ENCODE data around the gene CCDC137. TPM values are rescaled to one million over a fixed set of nuclear protein-coding genes. Genes with fewer than 3 reads are reported as not detected.

Gene CCDC137
- total RNA-seq, 1 experiment from 2014 or later: 35.8 TPM

DNA sequence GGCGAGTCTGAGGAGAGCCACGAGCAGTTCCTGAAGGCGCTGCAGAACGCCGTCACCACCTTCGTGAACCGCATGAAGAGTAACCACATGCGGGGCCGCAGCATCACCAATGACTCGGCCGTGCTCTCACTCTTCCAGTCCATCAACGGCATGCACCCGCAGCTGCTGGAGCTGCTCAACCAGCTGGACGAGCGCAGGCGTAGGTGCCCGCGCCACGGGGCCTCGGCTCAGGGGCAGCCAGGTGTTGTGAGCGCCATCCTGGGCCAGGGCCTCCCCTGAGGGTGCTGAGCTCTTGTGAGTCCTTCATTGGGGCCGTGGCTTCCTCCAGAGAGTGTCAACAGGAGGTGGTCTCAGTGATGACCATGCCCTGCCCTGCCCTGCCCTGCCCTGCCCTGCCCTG is 29.3 kb downstream of the CCDC137 start:
- in situ Hi-C loops (cut with HindIII; ENCODE audit: low sequenced_read_pairs): no loop called here
- no peak for DNase-seq (ENCODE audit: low spot score)

GRCh38 chr17:81696218-81696941 is 29.8 kb downstream of the CCDC137 start:
- in situ Hi-C loops (cut with HindIII; ENCODE audit: low sequenced_read_pairs): no loop called here
- no peak for DNase-seq (ENCODE audit: low spot score)

DNA sequence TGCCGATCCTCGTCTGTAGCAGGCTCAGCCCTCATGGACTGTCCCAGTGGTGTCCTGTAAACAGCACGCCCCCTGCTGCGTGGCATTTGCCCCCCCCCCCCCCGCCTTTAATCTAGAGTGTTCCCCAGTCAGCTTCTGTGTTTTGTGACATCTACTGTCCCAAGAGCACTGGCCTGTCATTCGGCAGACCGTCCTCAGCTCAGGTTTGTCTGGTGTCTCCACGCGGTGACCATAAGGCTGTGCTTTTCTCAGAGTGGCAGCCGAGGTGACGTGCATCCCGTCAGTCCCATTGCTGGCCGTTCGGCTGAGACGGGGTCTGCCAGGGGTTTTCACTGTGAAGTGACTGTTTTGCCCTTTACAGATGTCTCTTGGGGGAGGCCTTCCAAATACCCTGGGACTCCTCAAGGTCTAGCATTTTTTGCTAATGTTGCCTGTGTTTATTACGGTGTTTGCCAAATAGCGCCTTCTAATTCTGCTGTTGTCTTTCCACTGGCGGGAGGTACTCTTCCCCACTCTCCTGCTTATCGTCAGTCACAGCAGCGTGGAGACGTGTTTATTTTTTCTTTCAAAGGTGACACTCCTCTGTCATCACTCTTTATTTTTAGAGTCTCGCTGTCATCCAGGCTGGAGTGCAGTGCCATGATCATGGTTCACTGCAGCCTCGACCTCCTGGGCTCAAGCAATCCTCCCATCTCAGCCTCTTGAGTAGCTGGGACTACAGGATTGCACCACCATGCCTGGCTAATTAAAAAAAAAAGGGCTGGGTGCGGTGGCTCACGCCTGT is 30.9 kb downstream of the CCDC137 start:
- in situ Hi-C loops (cut with HindIII; ENCODE audit: low sequenced_read_pairs): no loop called here
- no peak for DNase-seq (ENCODE audit: low spot score)

- in situ Hi-C loops (cut with HindIII; ENCODE audit: low sequenced_read_pairs): no loop called here
- DNase-seq (ENCODE audit: low spot score): no peak
Observed at GRCh38 chr17:81700353-81701287, 34.1 kb downstream of the CCDC137 start.

GRCh38 chr17:81701288-81702071 is 34.9 kb downstream of the CCDC137 start:
- in situ Hi-C loops (cut with HindIII; ENCODE audit: low sequenced_read_pairs): no loop called here

GRCh38 chr17:81702934-81703746 is 36.6 kb downstream of the CCDC137 start, which contains the start of gene MRPL12:
TSS of gene MRPL12 (plus strand) at chr17:81703367. CDS start at chr17:81703502, 135 bp downstream.
- in situ Hi-C loops (cut with HindIII; ENCODE audit: low sequenced_read_pairs): no loop called here
- peak; percentile 95 for DNase-seq (ENCODE audit: low spot score)

More at GRCh38 chr17:81701288-81702071, 34.9 kb downstream of the CCDC137 start:
- DNase-seq (ENCODE audit: low spot score): no peak

DNA sequence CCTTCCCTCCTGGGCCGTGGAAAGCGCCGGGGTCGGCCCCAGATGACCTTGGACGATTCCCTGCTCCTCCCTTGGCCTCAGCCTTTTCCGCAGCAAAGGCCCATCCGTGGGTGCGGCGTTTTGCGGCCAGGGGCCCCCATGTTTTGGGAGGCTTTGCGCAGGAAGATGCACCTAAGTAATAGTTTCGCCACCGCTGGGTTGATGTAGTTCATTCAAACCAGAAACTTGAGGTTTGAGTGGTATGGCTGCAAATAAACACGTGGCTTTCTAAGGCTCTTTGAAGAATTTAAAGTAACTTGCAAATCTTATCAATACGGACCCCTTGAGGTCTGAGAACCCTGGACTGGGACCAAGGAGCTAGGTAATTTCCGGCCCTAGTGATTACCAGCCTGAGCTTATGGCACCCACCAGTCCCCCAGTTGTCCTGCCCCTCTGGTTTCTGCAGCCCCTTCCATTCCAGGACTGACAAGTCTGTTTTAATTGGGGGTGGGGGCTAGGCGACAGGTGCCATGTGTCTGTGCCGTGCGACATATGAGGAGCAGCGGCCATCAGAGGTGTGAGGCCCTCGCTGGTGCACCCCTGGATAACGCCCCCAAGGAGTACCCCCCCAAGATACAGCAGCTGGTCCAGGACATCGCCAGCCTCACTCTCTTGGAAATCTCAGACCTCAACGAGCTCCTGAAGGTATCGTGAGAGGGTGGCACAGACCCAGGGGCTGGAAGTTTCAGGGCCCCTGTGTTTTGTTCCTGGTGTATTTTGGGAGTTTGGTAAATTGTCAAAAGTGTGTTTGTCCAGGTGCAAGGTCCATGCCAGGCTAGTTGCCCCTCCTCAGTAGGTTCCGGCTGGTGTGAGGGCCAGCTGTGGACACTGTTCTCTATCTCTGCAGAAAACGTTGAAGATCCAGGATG is 37.5 kb downstream of the CCDC137 start:
- DNase-seq (ENCODE audit: low spot score): no peak
- in situ Hi-C loops (cut with HindIII; ENCODE audit: low sequenced_read_pairs): no loop called here

DNA sequence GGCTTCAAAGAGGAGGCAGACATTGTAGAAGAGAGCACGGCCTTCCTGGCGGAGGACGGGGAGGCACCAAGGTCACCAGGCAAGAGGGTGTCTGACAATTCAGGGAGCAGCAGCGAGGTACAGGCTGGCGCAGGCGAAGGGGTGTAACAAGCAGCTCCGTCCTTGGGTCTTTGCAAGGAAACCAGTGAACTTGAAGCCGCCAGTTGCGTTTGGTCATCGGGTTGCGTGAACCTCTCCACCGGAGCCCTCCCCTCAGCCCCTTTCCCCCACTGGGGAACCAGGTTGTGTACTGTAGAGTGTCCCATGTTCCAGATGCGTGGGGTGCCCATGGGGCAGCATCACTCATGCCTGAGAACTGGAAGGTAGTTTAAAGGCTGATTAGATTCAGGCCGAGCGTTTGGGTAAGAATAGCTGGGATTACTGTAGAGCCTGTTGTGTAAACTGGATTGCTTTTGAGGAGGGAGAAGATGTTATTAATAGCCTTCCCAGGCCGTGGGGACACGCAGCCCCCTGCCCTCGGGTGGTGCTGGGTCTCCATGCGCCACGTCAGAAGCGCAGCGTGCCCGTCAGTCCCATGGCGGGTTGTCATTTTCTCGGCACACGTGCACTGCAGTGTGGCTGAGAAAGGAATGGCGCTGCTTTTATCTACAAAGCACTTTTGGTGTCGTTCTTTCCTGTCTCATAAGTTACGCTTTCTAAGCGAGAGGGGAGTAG is 39.1 kb downstream of the CCDC137 start:
- in situ Hi-C loops (cut with HindIII; ENCODE audit: low sequenced_read_pairs): no loop called here

DNA sequence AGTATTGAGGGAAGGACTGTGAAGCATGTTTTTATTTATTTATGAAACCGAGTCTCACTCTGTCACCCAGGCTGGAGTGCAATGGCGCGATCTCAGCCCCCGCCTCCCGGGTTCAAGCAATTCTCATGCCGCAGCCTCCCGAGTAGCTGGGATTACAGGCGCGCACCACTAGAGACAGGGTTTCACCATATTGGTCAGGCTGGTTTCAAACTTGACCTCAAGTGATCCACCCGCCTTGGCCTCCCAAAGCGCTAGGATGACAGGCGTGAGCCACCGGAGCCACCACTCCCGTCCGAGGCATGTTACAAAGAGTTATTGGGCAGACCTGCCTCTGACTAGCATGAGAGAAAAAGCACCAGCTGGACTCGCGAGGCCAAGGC is 39.7 kb downstream of the CCDC137 start:
- no peak for DNase-seq (ENCODE audit: low spot score)
- in situ Hi-C loops (cut with HindIII; ENCODE audit: low sequenced_read_pairs): no loop called here

More for the DNA sequence above, 39.1 kb downstream of the CCDC137 start:
- DNase-seq (ENCODE audit: low spot score): no peak

- DNase-seq (ENCODE audit: low spot score): no peak
- in situ Hi-C loops (cut with HindIII; ENCODE audit: low sequenced_read_pairs): no loop called here
Observed at GRCh38 chr17:81706757-81707624, 40.5 kb downstream of the CCDC137 start.

GRCh38 chr17:81707725-81708646 is 41.4 kb downstream of the CCDC137 start:
- no peak for DNase-seq (ENCODE audit: low spot score)
- in situ Hi-C loops (cut with HindIII; ENCODE audit: low sequenced_read_pairs): no loop called here

DNA sequence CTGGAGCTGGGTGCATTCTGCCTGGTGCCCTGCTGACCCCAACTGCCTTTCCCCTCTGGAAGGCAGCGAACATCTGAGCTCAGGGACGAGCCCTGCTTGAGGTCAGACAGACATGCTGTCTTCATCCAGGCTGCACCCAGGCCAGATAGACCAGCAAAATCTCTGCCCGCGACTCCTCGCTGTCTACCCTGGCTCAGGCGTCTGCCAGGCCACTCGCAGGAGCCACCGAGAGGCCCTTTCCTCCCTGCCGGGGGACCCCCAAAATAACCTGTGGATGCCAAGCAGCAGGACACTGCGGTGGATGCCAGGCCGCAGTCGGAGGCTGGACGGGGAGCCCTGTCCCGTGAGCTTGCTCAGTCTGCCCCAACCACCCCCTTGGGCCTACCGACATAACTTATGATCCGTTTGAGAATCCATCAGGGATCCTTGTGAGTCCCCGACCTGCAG is 42.2 kb downstream of the CCDC137 start:
- DNase-seq (ENCODE audit: low spot score): no peak

DNA sequence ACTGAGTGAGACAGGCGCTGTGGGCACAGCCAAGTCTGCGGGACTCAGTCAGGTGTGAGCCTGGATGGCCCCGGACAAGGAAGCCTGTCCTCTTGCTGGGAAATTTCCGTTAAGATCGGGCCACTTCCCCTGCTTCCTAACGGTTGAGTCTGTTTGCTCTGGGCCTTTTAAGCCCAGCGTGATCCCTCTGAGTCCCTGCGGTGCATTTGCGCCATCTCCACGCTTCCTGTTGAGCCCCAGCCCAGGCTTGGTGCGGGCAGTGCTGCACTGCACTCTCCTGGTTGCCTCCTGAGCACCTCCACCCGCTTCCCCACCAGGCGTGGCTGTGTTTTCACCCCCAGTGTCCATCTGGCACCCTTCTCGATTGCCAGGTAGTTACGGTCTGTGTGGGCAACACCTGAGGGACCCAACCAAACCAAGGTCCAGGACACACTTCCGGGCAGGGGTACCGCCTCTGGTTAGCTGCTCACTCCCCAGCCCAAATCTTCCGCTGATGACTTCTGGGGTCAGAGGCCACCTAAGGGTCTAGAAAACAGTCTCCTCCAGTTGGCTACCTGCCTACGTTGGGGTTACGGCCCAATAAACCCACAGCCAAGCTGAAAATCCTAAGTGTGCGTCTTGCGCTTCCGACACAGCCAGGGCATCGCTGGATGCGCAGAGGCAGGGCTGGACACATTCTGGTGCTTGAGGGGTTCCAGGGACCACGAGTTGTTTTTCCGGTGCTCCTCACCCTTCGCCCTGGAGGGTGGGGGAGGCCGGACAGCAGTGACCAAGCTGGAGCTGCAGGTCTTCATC is 44.2 kb downstream of the CCDC137 start:
- in situ Hi-C loops (cut with HindIII; ENCODE audit: low sequenced_read_pairs): no loop called here
- peak; percentile 68 for DNase-seq (ENCODE audit: low spot score)

More for the DNA sequence above, 42.2 kb downstream of the CCDC137 start:
- in situ Hi-C loops (cut with HindIII; ENCODE audit: low sequenced_read_pairs): no loop called here
